HG02610 (cell line): ENCODE measurements around the gene WDR45B.

Experiments used
- ATAC-seq: cut with Tn5 transposase; IDR thresholded peaks from one replicate; pipeline ENCODE4 v1.9.1; 2021; ENCODE audit warnings: mild to moderate bottlenecking, moderate library complexity; ENCODE audit not compliant: unreplicated experiment

The WDR45B gene

DNA sequence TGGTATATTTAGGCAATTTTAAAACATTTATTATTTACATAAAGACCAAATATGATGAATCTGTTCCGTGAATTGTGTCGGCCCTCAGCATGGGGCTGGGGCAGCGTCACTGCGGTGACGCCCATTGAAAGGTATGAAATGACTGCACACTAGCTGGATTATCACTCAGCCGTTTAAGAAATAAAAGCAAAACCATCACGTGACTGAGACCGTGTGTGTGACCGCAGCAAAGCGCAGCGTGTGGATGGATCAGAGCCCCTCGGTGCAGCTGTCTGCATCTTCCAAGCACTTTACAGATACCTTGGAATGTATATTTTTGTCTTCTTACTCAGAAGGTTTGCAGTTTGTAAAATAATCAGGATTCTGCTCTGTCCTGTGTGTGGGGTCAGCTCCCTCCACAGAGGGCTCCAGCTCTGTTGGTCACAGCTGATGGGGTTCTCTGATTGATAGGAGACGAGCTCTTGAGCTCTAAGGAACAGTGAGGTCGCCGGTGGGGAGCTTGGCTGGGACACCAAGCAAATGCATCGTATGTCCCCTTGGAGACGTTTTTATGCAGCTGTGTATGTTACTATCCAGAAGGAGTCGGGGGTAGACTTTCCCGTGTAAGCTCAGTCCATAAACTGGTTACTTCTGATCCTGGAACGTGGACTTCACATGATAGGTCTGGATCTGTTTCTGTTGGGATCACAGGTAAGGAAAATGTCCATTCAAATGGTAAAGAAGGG is 45.1 kb downstream of the WDR45B start:
- ATAC-seq, result no peak

DNA sequence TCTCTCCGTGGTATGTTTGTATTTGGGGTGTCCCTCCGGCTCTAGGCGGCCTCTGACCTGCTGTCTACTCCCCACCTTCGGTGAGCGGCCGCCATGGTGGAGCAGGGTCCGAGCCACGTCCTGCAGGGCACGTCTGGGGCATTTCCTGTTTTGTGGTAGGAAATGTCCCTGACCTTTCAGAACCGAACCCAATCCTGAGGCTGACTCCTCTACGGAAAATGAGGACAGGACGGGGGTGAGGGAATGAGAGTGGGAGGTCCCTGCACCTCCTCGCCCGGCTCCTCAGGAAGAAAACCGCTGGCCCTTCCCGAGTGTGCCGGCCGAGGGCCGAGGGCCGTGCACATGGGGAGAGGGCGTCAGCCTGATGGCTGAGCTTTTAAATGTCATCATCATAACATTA is 45.8 kb downstream of the WDR45B start:
- no peak for ATAC-seq

GRCh38 chr17:82601447-82602000 is 46.7 kb downstream of the WDR45B start:
- ATAC-seq, result no peak

- ATAC-seq, result no peak
These were observed 47.4 kb downstream of the WDR45B start for GRCh38 chr17:82600731-82601446.

DNA sequence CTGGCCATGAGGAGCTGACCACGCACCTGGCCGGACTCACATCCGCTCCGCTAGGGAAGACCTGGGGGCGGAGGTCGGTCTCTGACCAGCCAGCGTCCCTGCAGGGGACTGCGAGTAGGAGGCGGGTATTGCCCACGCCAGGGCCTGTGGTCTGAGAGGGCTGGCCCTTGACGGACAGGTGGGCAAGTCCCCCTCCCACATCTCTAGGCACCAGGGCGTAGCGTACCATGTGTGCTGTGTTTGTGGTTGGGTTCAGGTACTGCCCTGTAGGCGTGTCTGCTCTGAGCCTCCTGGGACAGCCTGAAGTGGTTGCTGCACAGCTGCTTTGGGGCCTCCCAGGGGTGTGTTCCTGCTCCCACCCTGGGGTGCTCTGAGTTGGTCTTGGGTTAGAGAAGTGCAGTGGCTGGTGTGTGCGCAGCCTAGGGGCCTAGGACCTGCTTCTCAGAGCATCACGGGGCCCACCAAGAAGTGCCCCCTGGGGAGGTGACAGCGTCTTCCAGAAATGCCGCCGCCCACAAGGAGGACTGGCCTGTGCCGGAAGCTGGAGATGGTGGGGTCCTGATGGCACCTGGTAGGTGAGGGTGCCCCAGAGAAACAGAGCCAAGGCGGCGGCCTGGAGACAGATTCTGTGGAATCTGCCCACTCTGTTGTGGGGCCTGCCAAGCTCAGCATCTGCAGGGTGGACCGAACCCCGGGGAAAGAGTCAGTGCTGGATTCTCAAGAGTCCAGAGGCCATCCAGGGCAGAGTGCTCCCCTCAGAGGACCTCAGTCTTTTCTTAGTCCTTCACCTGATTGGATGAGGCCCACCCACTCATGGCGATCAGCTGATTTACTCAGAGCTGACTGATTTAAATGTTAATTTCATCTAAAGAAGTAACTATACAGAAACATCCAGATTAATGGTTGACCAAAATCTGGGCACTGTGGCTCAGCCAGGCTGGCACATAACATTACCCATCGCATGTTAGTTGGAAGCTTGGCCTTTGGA is 48.3 kb downstream of the WDR45B start:
- no peak for ATAC-seq

GRCh38 chr17:82598256-82599119 is 49.8 kb downstream of the WDR45B start:
- no peak for ATAC-seq

DNA sequence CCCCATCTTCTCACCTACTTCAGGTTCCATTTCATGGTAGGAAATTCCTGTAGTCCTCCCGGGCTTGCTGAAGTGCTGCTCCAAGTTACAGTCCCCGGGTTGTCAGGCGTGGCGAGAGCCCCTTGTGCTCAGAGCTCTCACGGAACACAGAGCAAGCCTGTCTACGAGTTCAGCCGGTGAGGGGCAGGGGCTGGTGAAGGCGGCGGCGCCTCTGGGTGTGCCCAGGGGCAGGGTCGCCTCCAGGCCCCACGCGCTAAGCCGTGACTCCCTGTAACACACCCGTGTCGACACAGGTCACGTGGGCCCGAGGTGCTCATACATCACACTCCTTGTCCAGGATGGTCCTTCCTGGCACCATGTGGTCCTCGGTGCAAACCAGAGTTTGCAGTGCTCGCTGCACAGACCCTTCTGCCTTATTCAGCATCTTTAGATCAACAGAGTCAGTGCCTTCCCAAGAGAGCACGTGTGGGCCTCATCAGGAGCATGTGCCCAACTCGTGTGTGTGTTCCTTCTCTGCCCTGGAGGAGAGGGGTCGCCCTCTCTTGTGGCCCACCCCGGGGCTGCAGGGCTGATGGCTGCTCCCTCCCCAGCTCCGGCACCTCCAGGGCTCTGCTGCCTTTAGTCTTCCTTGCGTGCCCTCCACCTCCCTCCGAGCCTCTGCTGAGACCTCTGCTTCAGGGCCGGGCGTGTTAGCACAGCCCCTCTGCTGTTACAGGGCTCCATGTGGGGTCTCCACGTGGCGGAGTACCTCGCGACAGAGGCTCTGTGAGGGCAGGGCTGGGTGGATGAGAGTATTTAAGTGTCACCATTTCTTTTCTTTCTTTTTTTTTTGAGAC is 51.2 kb downstream of the WDR45B start:
- no peak for ATAC-seq

DNA sequence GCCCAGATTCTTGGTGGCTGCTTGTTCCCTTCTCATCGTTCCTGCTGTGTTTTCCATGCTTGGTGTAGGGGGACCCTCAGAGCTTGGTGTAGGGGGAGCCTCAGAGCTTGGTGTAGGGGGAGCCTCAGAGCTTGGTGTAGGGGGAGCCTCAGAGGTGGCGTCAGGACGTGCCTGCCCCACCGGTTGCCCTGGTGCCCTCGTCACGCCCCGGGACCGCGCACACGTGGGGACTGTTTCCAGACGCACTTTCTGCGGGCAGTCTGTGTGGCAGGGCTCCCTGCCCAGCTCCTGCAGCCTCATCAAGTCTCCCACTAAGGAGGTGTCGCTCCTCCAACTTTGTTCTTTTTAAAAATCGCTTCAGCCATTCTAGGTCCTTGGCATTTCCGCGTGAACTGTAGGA is 51.9 kb downstream of the WDR45B start:
- no peak for ATAC-seq

DNA sequence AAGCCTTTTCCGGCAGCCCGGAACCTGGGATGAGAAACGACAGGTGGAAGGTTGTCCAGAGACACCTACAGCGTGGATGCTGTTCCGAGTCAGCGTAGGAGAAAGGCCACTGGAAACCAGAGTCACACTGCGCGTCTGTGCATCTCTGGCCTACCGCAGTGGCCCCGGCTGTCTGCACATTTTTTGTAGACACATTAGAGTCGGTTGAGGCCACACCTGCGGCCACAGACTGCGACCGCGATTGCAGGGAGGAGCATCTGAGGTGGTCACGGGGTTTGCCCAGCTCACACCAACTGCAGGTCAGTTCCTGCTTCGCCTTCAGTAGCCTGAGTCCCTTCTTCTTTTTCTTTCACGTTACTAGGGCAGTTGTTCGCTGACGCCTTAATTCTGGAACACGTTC is 52.4 kb downstream of the WDR45B start:
- ATAC-seq, result no peak

DNA sequence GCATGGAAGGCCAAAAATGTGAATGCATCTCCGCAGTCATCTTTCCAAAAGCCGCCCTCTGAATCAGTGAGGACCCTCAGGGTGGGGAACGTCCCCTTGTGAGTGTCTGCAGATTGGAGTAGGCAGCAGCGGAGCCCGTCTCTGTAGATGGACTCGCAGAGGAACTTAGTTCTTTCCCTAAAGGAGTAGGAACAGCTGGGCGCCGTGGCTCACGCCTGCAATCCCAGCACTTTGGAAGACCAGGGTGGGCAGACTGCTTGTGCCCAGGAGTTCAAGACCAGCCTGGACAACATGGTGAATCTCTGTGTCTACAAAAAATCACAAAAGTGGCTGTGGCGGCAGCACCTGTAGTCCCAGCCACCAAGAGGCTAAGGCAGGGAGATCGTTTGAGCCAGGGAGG is 53.7 kb downstream of the WDR45B start:
- ATAC-seq, result no peak

DNA sequence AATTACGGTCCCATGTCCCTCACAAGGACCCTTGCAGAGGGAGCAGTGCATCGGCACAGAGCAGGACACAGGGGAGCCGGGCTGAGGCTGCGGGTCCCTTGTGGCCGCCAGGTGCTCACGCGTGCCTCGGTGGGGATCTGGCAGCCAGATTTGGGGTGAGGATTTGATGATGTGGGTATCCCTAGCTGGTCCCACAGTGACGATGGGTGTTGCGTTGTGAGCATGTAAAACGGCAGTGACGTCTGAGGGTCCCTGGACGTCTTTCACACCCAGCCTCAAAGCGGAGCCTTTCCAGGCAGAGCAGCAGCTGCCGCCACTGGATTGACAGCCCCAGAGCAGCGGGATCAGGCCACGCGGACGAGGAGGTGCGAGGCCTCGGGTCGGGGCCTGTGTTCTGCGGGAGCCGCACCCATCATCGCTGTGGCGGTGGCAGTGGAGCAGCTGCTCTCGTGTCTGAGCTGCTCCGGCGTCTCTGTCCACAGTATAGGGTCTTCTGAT is 54.6 kb downstream of the WDR45B start:
- no peak for ATAC-seq

DNA sequence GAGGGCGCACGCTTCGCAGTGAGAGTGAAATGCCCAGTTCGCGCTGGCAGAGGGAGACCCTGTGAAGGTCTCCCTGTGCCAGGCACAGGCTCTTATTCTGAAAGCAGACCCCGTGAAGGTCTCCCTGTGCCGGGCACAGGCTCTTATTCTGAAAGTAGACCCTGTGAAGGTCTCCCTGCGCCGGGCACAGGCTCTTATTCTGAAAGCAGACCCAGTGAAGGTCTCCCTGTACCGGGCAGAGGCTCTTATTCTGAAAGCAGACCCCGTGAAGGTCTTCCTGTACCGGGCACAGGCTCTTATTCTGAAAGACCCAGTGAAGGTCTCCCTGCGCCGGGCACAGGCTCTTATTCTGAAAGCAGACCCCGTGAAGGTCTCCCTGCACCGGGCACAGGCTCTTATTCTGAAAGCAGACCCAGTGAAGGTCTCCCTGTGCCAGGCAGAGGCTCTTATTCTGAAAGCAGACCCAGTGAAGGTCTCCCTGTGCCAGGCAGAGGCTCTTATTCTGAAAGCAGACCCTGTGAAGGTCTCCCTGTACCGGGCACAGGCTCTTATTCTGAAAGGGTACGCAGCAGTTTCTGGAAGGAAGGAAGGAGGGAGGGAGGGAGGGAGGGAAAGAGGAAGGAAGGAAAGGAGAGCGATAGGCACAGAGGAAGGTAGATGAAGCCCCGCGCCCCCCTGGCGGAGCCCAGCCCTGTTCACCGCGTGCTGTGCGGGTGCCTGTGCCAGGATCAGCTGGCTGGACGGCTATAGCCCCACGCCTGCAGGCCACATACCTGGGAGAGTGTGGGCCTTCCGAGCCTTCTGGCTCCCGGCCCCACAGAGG is 55.3 kb downstream of the WDR45B start:
- no peak for ATAC-seq

- ATAC-seq, result no peak
These were observed 55.9 kb downstream of the WDR45B start for GRCh38 chr17:82592289-82592766.

- no peak for ATAC-seq
These were observed 57.2 kb downstream of the WDR45B start for GRCh38 chr17:82590881-82591539.

- no peak for ATAC-seq
These were observed 58.0 kb downstream of the WDR45B start for GRCh38 chr17:82590216-82590615.

- ATAC-seq, result no peak
These were observed 58.4 kb downstream of the WDR45B start for GRCh38 chr17:82589851-82590180.

DNA sequence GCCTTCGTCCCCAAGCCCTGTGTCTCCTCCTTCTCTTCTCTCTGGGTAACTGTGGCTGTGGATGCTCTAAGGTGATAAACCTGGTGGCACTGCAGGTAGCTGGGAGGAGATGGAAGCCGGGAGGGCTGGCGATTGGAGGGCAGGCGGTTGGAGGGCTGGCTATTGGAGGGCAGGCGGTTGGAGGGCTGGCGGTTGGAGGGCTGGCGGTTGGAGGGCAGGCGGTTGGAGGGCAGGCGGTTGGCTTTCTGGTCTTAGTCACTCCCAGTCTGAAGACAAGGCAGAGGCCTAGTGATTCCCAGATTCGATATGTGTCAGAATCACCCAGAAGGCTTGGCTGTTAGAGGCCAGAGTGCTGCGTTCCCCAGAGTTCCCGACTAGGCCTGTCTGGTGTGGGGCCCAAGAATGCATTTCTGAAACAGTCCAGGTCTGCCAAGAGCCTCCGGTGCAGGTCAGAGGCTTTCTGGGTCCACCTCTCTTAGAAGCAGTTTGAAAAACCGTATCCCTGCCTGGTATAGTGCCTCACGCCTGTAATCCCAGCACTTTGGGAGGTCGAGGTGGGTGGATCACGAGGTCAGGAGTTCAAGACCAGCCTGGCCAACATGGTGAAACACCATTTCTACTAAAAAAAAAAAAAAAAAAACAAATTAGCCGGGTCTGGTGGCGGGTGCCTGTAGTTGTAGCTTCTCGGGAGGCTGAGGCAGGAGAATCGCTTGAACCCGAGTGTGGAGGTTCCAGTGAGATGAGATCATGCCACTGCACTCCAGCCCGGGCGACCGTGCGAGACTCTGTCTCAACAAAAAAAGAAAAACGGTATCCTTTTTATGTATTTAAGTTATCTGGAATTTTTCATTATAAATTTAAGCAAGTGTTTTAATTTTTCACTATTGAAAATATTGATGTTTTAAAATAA is 59.7 kb downstream of the WDR45B start:
- ATAC-seq, result no peak
